ENCODE measurements around the gene CDK14.

DNA sequence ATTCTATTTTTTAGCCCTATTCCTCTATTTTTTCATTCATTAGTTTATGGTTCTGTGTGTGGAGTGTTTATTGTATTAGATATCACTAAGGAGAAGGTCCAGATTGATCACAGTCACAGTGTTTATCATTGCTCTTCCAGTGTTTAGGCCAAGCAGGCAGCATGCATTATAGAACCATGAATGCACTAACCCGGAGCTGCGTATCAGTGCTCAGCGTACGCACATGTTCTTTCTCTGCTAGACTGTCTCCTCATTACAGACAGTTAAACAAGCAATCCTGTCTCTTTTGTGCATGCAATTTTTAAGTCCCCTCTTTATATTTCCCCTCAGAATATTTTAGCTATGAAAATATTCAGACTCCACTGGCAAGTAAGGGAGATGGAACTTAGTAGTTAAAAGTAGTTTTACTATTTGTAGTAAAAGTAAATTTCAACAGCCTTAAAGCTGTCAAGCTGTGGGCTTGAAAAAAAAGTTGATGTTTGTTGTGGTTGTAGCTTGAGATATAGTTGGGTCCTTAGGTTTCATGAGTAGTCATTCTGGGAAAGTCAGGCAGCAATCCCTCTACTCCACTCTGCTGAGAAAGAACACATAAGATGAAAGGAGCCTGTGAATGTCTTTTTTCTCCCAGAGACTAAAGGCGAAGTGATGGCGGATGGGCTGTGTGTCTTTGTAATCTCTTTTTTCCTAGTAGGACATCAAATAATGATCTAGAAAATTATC lies 260.4 kb downstream of the CDK14 start:
- TF ChIP-seq, protein P1, sequence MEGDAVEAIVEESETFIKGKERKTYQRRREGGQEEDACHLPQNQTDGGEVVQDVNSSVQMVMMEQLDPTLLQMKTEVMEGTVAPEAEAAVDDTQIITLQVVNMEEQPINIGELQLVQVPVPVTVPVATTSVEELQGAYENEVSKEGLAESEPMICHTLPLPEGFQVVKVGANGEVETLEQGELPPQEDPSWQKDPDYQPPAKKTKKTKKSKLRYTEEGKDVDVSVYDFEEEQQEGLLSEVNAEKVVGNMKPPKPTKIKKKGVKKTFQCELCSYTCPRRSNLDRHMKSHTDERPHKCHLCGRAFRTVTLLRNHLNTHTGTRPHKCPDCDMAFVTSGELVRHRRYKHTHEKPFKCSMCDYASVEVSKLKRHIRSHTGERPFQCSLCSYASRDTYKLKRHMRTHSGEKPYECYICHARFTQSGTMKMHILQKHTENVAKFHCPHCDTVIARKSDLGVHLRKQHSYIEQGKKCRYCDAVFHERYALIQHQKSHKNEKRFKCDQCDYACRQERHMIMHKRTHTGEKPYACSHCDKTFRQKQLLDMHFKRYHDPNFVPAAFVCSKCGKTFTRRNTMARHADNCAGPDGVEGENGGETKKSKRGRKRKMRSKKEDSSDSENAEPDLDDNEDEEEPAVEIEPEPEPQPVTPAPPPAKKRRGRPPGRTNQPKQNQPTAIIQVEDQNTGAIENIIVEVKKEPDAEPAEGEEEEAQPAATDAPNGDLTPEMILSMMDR (conservative IDR thresholded peaks at IDR 0.05; ENCODE audit: low read length) = no peak
- no peak for TF ChIP-seq EZH2phosphoT487 (IDR thresholded peaks at IDR 0.05; ENCODE audit: borderline replicate concordance)

Measured in Loucy (cell line).